Measurements from ENCODE around the gene ACTA1.

ACTA1 gene

GRCh38 chr1:229410370-229410691, 23.6 kb downstream of the ACTA1 start:
- no peak overlapping the region for H3K4me2 ChIP-seq (ENCODE audit: insufficient read depth, low read length)
- ATAC-seq (ENCODE audit: insufficient read depth, low read depth) (no peak), DNase-seq (no peak)
- peaks cover 5% of the 10 kb centered on the region; the same call in 1 of the 2 replicates for H3K4me1 ChIP-seq (ENCODE audit: insufficient read depth, low read length)
- H3K4me3 ChIP-seq (ENCODE audit: low read depth in 1 of 2, low read length in 2 of 2) = no peak overlapping the region
- TF ChIP-seq CTCF (IDR thresholded peaks at IDR 0.05; ENCODE audit: borderline replicate concordance, extremely low read depth, low read length, poor library complexity, severe bottlenecking) (no peak), EZH2 (IDR thresholded peaks at IDR 0.05; ENCODE audit: borderline replicate concordance, low read depth, low read length, severe bottlenecking) (no peak)
- no peak overlapping the region for H3K27ac ChIP-seq (ENCODE audit: low read length)
- H2AFZ ChIP-seq (ENCODE audit: low read depth, low read length) = no peak overlapping the region
- H3K36me3 ChIP-seq (ENCODE audit: insufficient read depth, low read length) = no peaks in the 10 kb centered on the region
- no peaks in the 10 kb centered on the region for H3K27me3 ChIP-seq (ENCODE audit: insufficient read depth, low read length, poor library complexity)
- H3K9me3 ChIP-seq (ENCODE audit: insufficient read depth, low read length, severe bottlenecking) = no peaks in the 10 kb centered on the region
- no peaks in the 10 kb centered on the region for H3K79me2 ChIP-seq (ENCODE audit: insufficient read depth, low read length)
- peaks cover 3% of the 10 kb centered on the region; the same call in 1 of the 2 replicates for H4K20me1 ChIP-seq (ENCODE audit: insufficient read depth, low read length)
- no peak overlapping the region for H3K9ac ChIP-seq (ENCODE audit: low read depth, low read length)

- Histone ChIP-seq H3K4me2 (ENCODE audit: insufficient read depth, low read length) (no peak overlapping the region), H3K4me3 (ENCODE audit: low read depth in 1 of 2, low read length in 2 of 2) (no peak overlapping the region)
- no peak for ATAC-seq (ENCODE audit: insufficient read depth, low read depth)
Observed at GRCh38 chr1:229409616-229410369, 24.1 kb downstream of the ACTA1 start.

GRCh38 chr1:229408458-229409037, 25.3 kb downstream of the ACTA1 start:
- Histone ChIP-seq H3K9me3 (ENCODE audit: insufficient read depth, low read length, severe bottlenecking) (no peaks in the 10 kb centered on the region), H2AFZ (ENCODE audit: low read depth, low read length) (no peak overlapping the region), H3K36me3 (ENCODE audit: insufficient read depth, low read length) (no peaks in the 10 kb centered on the region), H4K20me1 (ENCODE audit: insufficient read depth, low read length) (peaks cover 3% of the 10 kb centered on the region; the same call in 1 of the 2 replicates), H3K4me2 (ENCODE audit: insufficient read depth, low read length) (no peak overlapping the region), H3K4me1 (ENCODE audit: insufficient read depth, low read length) (peaks cover 5% of the 10 kb centered on the region; the same call in 1 of the 2 replicates), H3K79me2 (ENCODE audit: insufficient read depth, low read length) (no peaks in the 10 kb centered on the region), H3K27me3 (ENCODE audit: insufficient read depth, low read length, poor library complexity) (no peaks in the 10 kb centered on the region), H3K4me3 (ENCODE audit: low read depth in 1 of 2, low read length in 2 of 2) (no peak overlapping the region), H3K27ac (ENCODE audit: low read length) (no peak overlapping the region), H3K9ac (ENCODE audit: low read depth, low read length) (no peak overlapping the region)
- ATAC-seq (ENCODE audit: insufficient read depth, low read depth) (no peak), DNase-seq (no peak)
- no peak for TF ChIP-seq EZH2 (IDR thresholded peaks at IDR 0.05; ENCODE audit: borderline replicate concordance, low read depth, low read length, severe bottlenecking)
- TF ChIP-seq CTCF (IDR thresholded peaks at IDR 0.05; ENCODE audit: borderline replicate concordance, extremely low read depth, low read length, poor library complexity, severe bottlenecking) = no peak

More at GRCh38 chr1:229409616-229410369, 24.1 kb downstream of the ACTA1 start:
- H4K20me1 ChIP-seq (ENCODE audit: insufficient read depth, low read length) = peaks cover 3% of the 10 kb centered on the region; the same call in 1 of the 2 replicates
- no peaks in the 10 kb centered on the region for H3K79me2 ChIP-seq (ENCODE audit: insufficient read depth, low read length)
- TF ChIP-seq EZH2 (IDR thresholded peaks at IDR 0.05; ENCODE audit: borderline replicate concordance, low read depth, low read length, severe bottlenecking) (no peak), CTCF (IDR thresholded peaks at IDR 0.05; ENCODE audit: borderline replicate concordance, extremely low read depth, low read length, poor library complexity, severe bottlenecking) (no peak)
- H2AFZ ChIP-seq (ENCODE audit: low read depth, low read length) = no peak overlapping the region
- no peaks in the 10 kb centered on the region for H3K36me3 ChIP-seq (ENCODE audit: insufficient read depth, low read length)
- H3K27ac ChIP-seq (ENCODE audit: low read length) = no peak overlapping the region
- no peak for DNase-seq
- H3K27me3 ChIP-seq (ENCODE audit: insufficient read depth, low read length, poor library complexity) = no peaks in the 10 kb centered on the region
- H3K9ac ChIP-seq (ENCODE audit: low read depth, low read length) = no peak overlapping the region
- no peaks in the 10 kb centered on the region for H3K9me3 ChIP-seq (ENCODE audit: insufficient read depth, low read length, severe bottlenecking)
- H3K4me1 ChIP-seq (ENCODE audit: insufficient read depth, low read length) = peaks cover 5% of the 10 kb centered on the region; the same call in 1 of the 2 replicates

All from DND-41 (cell line).